Fibroblast of lung (primary cell): ENCODE measurements around the gene NR2E3.

Experiments
- CTCF ChIP-seq, 2 donors: IDR thresholded peaks in 1 of 2; conservative IDR thresholded peaks in 1 of 2; 1 replicate in 1 of 2; 2 replicates in 1 of 2; pipeline ENCODE4 v1.5.1; 2011 to 2012; ENCODE audit warnings: low read length in 2 of 2, control low read depth in 1 of 2, inconsistent platforms in 1 of 2, low read depth in 1 of 2, mild to moderate bottlenecking in 1 of 2
- EZH2 ChIP-seq: IDR thresholded peaks from 2 replicates; pipeline ENCODE4 v1.5.1; 2012; ENCODE audit warnings: low read length, control low read depth, mild to moderate bottlenecking; ENCODE audit errors: missing control alignments

GRCh38 chr15:71801935-71802655 lies 8.3 kb upstream of the NR2E3 start:
- TF ChIP-seq CTCF (conservative IDR thresholded peaks at IDR 0.05 in 1 of 2, IDR thresholded peaks at IDR 0.05 in 1 of 2; ENCODE audit: low read depth in 1 of 2, low read length in 2 of 2) (no peak), EZH2 (no peak)
